Activated T-cell treated with anti-CD3 and anti-CD28 coated beads for 4 hours (primary cell): ENCODE measurements around the gene STXBP6.

Experiments
- DNase-seq: peaks from one replicate; pipeline ENCODE4 v3.0.0-alpha.2; 2020

The STXBP6 gene

GRCh38 chr14:24880689-24881088, 169.3 kb downstream of the STXBP6 start:
- no peak for DNase-seq

DNA sequence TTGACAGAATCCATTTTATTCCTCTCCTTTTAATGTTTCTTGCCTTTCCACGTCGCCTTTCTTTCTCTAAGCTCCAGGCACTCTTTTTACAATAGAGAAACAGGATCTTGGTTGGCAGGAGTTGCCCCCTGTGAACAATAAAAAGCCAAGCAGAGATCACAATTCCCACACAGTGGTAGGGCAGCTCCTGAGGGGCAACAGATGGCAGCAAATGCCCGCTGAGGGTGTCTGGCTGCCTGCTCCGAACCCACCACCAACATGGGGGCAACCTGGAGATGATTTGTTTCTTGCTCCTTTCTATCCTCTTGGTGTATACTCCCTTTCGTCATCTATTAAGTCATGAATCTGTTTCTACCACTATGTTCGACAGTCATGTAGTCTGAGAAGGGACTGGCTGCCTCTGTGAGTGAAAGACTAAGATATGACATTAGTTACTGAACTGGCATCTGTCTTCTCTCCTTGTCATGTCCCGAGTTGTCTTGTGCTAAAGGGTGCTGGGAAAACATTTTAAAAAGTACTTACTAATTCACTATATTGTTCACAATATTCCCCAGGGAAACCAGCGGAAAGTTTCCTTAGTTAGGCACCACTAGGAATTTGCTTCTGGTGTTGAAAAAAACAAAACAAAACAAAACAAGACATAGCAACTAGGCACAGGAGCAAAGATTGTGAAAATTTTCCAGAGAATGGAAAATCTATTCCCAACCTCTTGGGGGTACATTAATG, 170.1 kb downstream of the STXBP6 start:
- DNase-seq: no peak

GRCh38 chr14:24876996-24877395, 173.0 kb downstream of the STXBP6 start:
- no peak for DNase-seq

DNA sequence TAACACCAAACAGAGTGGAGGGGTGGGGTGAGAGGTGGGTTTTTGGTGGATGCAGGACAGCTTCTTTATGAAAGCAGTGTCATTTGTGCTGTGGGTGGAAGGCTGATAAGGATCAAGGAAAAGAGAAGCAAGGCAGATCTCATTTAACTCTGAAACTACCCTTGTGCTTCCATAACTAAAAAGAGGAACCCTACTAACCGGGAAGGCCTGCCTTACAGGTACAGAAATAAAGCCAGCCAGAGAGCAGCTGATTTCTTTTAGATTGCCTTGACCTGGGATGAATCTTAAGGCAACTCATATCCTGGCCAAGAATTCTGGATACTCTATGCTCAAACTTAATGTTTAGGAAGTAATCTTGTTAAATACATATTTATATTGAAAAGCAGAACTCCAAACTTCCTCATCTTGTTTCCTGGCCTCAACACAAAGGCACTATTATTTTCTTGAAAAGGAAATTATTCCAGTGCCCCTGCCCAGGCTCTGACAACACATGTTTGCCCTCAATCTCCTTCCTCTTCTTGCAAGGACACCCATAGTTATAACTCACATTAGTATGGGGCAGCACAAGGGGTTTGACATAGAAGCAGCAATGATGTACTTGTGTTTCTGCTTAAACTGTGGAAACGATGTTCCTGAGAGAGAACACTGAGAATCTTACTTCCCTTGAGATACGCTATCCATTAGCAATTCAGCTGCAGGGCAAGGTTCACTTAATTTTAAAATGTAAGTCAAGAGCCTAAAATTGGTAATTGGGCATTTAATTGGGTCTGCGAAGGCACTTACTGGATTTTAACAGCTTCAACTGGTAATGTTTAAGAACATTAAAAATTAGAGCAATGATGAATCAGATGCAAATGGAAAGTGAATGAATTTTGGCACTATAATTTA, 173.7 kb downstream of the STXBP6 start:
- DNase-seq: no peak

GRCh38 chr14:24875203-24875838, 174.6 kb downstream of the STXBP6 start:
- DNase-seq: no peak

- no peak for DNase-seq
These were observed 175.3 kb downstream of the STXBP6 start for GRCh38 chr14:24874514-24875202.

DNA sequence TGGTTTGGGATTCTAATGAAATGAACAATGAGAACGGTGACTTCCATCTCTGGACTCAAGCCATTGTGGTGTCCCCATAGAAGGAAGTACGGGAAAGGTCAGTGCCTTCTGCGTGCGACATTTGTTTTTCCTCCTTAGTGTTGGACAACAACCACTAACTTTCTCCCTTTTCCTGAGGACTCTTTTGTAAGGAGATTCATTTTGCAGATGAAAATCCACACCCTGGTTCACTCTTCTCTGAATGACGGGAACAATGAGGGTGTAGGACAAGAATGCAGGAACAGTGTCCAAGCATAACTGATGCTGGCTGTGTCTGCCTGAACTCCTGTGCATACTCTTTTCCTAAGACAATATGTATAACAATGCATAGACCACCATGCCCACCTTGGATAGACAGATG, 176.4 kb downstream of the STXBP6 start:
- DNase-seq: no peak

GRCh38 chr14:24870949-24871701, 178.8 kb downstream of the STXBP6 start:
- DNase-seq: no peak

DNA sequence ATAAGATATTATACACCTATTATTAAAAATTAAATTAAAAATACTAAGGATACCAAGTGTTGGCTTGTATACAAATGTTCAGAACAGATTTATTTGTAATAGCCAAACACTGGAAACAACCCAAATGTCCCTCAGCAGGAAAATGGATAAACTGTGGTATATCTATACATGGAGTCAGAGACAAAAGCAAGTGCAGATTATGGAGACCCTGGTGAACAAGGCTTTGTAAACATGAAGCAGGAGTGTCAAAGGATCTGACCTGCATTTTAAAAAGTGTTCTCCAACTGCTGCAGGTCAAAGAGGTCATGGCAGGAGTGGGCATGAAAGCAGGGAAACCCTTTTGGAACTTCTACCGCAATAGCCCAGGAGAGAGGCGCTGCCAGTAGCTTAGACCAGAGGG, 181.6 kb downstream of the STXBP6 start:
- DNase-seq: no peak

GRCh38 chr14:24866067-24866639, 183.8 kb downstream of the STXBP6 start:
- no peak for DNase-seq

GRCh38 chr14:24863968-24864684, 185.8 kb downstream of the STXBP6 start:
- DNase-seq: no peak

- DNase-seq: no peak
These were observed 188.8 kb downstream of the STXBP6 start for GRCh38 chr14:24861083-24861630.

- DNase-seq: no peak
These were observed 190.4 kb downstream of the STXBP6 start for GRCh38 chr14:24859559-24859958.

GRCh38 chr14:24858684-24859083, 191.3 kb downstream of the STXBP6 start:
- no peak for DNase-seq

GRCh38 chr14:24858052-24858451, 191.9 kb downstream of the STXBP6 start:
- no peak for DNase-seq

DNA sequence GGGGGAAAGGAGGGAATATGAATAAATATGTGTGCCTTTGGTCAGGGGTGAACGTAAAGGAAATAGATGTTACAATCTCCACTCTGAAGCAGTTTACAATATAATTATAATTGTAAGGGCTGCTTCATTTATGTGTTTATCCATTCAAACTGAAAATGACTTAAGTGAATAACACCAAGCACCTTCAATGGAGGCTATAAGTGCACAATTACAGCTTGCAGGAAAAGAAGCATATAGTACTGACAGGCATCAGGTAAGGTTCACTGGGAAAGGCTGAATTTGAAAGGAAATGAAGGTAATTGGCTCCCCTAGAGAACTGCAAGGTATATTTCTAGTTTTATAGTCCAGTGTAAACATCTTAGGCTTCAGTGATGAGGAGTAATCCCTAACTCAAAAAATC, 192.7 kb downstream of the STXBP6 start:
- DNase-seq: no peak

DNA sequence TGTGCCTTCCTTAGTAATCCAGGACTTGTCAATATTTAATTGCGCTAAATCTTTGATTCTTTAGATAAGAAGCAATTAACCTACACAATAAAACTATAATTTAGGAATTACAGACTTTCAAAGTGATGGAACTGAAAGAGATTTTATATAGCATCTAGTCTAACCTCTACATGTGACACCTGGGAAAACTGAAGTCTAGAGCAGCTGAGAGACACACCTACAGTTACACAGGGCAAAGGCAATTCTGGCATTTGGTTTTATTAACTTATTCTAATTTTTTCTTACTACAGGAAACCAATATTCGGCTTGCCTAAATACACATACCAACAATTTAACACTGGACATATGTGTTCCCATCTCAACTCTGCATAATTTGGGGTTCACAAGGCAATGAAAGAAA, 196.5 kb downstream of the STXBP6 start:
- no peak for DNase-seq

DNA sequence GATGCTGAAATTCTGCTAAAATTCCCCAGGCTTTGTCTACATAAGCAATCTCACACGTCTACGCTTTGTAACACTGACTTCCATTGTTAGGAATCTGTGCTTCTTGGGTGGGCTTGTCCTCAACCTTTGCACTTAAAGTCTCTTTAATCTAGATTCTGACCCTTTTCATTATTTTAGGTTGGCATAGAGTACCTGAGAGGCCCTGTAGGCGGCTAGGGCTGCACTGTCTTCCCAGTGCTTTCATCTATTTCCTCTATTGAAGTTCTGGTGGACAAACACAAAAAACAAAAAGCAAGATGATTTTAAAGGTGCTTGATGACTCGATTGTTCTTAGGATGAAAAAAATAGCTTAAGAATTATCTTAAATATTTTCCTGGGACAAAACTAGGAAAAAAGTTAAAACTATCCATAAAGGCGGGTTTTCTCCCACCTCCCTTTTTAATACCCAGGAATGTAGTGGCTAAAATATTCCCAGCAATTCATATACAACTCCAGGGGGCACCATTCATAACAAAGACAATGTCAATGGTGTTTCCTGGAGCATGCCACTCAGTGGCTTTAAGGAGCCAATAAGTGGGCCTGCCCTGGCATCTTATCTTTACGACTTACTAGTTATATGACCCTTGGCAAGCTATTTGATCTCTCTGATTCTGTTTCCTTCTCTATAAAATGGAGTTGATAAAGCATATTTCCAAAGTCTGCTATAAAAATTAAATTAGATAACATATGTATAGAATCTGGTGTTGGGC, 197.5 kb downstream of the STXBP6 start:
- DNase-seq: no peak

DNA sequence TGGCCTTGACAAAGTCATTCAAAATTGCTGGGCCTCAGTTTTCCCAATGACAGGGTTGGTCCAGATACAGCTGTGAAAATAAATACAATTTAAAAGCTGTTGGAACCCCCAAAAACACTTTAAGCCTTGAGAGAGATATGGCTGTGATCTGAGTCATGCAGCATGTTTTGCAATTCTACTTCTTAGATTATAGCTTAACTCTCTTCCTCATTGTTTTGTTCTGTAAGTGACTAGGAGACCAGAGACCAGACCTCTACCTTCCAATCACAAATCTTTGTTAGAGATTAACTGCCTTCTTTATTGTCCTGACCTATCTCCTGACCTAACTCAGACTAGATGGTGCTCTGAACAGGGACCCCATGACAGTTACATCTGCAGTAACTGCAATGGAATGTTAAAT, 198.1 kb downstream of the STXBP6 start:
- DNase-seq: no peak

DNA sequence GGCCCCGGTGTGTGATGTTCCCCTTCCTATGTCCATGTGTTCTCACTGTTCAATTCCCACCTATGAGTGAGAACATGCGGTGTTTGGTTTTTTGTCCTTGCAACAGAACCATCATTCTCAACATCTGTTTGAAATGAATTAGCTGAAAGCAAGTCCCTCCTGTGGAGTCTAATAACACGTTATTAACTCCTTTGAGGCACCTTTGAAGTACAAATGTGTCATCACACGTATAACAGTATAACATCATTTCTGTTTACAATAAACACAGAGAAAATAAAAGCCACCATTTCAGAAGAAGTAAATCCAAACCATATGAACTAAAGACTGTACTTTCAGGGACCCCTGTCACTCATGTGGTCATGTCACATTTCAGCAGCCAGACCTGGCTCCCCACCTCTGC, 198.5 kb downstream of the STXBP6 start:
- no peak for DNase-seq
